GM19463 (cell line): ENCODE results near the gene PSME3.
"Not testable (repeated sequence)": the region's sequence is repeated elsewhere in the genome, so short reads cannot be mapped to it uniquely, and the experiment has no call there.

Experiments
- ATAC-seq: cut with Tn5 transposase; IDR thresholded peaks from one replicate; pipeline ENCODE4 v1.9.1; 2021; ENCODE audit warnings: mild to moderate bottlenecking, moderate library complexity; ENCODE audit not compliant: unreplicated experiment

Gene PSME3

GRCh38 chr17:42849451-42850181 lies 16.4 kb downstream of the PSME3 start:
- no peak for ATAC-seq

GRCh38 chr17:42850954-42851353 lies 17.8 kb downstream of the PSME3 start, which contains the start of gene AOC3:
Gene AOC3 (plus strand): TSS chr17:42851199. CDS start chr17:42851344, 145 bp downstream.
- no peak for ATAC-seq

GRCh38 chr17:42851371-42852240 lies 18.4 kb downstream of the PSME3 start:
- not testable (repeated sequence) for ATAC-seq

- ATAC-seq, result no peak
Measured at GRCh38 chr17:42852351-42852750, 19.2 kb downstream of the PSME3 start.

GRCh38 chr17:42853004-42853403 lies 19.8 kb downstream of the PSME3 start:
- ATAC-seq, result no peak

- ATAC-seq, result no peak
Measured at GRCh38 chr17:42853597-42853967, 20.4 kb downstream of the PSME3 start.

GRCh38 chr17:42853968-42854790 lies 21.0 kb downstream of the PSME3 start:
- no peak for ATAC-seq

GRCh38 chr17:42855048-42855596 lies 21.9 kb downstream of the PSME3 start:
- ATAC-seq, result no peak

GRCh38 chr17:42856093-42856492 lies 22.9 kb downstream of the PSME3 start:
- not testable (repeated sequence) for ATAC-seq

- not testable (repeated sequence) for ATAC-seq
Measured at GRCh38 chr17:42856516-42856915, 23.3 kb downstream of the PSME3 start.

GRCh38 chr17:42857389-42857788 lies 24.2 kb downstream of the PSME3 start:
- no peak for ATAC-seq

- no peak for ATAC-seq
Measured at GRCh38 chr17:42865638-42866094, 32.5 kb downstream of the PSME3 start.

- ATAC-seq, result no peak
Measured at GRCh38 chr17:42866216-42866615, 33.0 kb downstream of the PSME3 start.

GRCh38 chr17:42866631-42867575 lies 33.7 kb downstream of the PSME3 start:
- ATAC-seq, result no peak

GRCh38 chr17:42867694-42868261 lies 34.6 kb downstream of the PSME3 start:
- not testable (repeated sequence) for ATAC-seq

- no peak for ATAC-seq
Measured at GRCh38 chr17:42868338-42868737, 35.1 kb downstream of the PSME3 start.

GRCh38 chr17:42871647-42872046 lies 38.5 kb downstream of the PSME3 start:
- no peak for ATAC-seq

GRCh38 chr17:42872251-42872965 lies 39.2 kb downstream of the PSME3 start:
- ATAC-seq, result no peak

GRCh38 chr17:42873315-42873714 lies 40.1 kb downstream of the PSME3 start:
- no peak for ATAC-seq
